ENCODE measurements around the gene GNAT2. TPM values are rescaled to one million over a fixed set of nuclear protein-coding genes. Genes with fewer than 3 reads are reported as not detected.
A peak's percentile ranks its signal among the peaks of the same experiment; 100 is the strongest.

GNAT2 gene
- total RNA-seq, 1 donor from 2014 or later: 0.26 TPM

- Histone ChIP-seq H3K36me3 (ENCODE audit: control insufficient read depth, insufficient read depth, low read length) (peaks cover 2% of the 10 kb centered on the region), H3K4me3 (ENCODE audit: low read depth, low read length) (no peak overlapping the region), H3K27me3 (ENCODE audit: control insufficient read depth, insufficient read depth, low read length) (no peaks in the 10 kb centered on the region)
- FAIRE-seq: no peak
- no peak for TF ChIP-seq CTCF (IDR thresholded peaks at IDR 0.05; ENCODE audit: insufficient read depth, low read length, severe bottlenecking)
- DNase-seq (ENCODE audit: low read depth): no peak
Measured at GRCh38 chr1:109603229-109603628, 16.2 kb downstream of the GNAT2 start.

- no peak overlapping the region for H3K4me3 ChIP-seq (ENCODE audit: low read depth, low read length)
- no peak for TF ChIP-seq CTCF (IDR thresholded peaks at IDR 0.05; ENCODE audit: insufficient read depth, low read length, severe bottlenecking)
- no peaks in the 10 kb centered on the region for H3K27me3 ChIP-seq (ENCODE audit: control insufficient read depth, insufficient read depth, low read length)
- peaks cover 2% of the 10 kb centered on the region for H3K36me3 ChIP-seq (ENCODE audit: control insufficient read depth, insufficient read depth, low read length)
- FAIRE-seq: no peak
- DNase-seq (ENCODE audit: low read depth): no peak
Measured at GRCh38 chr1:109598655-109599054, 20.8 kb downstream of the GNAT2 start.

- Histone ChIP-seq H3K4me3 (ENCODE audit: low read depth, low read length) (no peak overlapping the region), H3K27me3 (ENCODE audit: control insufficient read depth, insufficient read depth, low read length) (no peaks in the 10 kb centered on the region), H3K36me3 (ENCODE audit: control insufficient read depth, insufficient read depth, low read length) (peaks cover 2% of the 10 kb centered on the region)
- no peak for DNase-seq (ENCODE audit: low read depth)
- no peak for TF ChIP-seq CTCF (IDR thresholded peaks at IDR 0.05; ENCODE audit: insufficient read depth, low read length, severe bottlenecking)
- FAIRE-seq: no peak
Measured at GRCh38 chr1:109598156-109598555, 21.3 kb downstream of the GNAT2 start.

GRCh38 chr1:109595531-109595930 lies 23.9 kb downstream of the GNAT2 start:
- FAIRE-seq (no peak), DNase-seq (ENCODE audit: low read depth) (peak; percentile 86)

GRCh38 chr1:109592916-109593315 lies 26.5 kb downstream of the GNAT2 start:
- peaks cover 1% of the 10 kb centered on the region for H3K36me3 ChIP-seq (ENCODE audit: control insufficient read depth, insufficient read depth, low read length)
- no peak for FAIRE-seq

More at GRCh38 chr1:109595531-109595930, 23.9 kb downstream of the GNAT2 start:
- H3K4me3 ChIP-seq (ENCODE audit: low read depth, low read length): no peak overlapping the region
- no peaks in the 10 kb centered on the region for H3K27me3 ChIP-seq (ENCODE audit: control insufficient read depth, insufficient read depth, low read length)
- TF ChIP-seq CTCF (IDR thresholded peaks at IDR 0.05; ENCODE audit: insufficient read depth, low read length, severe bottlenecking): no peak
- peaks cover 4% of the 10 kb centered on the region for H3K36me3 ChIP-seq (ENCODE audit: control insufficient read depth, insufficient read depth, low read length)

More at GRCh38 chr1:109592916-109593315, 26.5 kb downstream of the GNAT2 start:
- H3K27me3 ChIP-seq (ENCODE audit: control insufficient read depth, insufficient read depth, low read length): no peaks in the 10 kb centered on the region
- DNase-seq (ENCODE audit: low read depth): no peak
- no peak overlapping the region for H3K4me3 ChIP-seq (ENCODE audit: low read depth, low read length)
- no peak for TF ChIP-seq CTCF (IDR thresholded peaks at IDR 0.05; ENCODE audit: insufficient read depth, low read length, severe bottlenecking)
